Skin of body (tissue), 2 donors: ENCODE data around the gene TMEM51. TPM values are rescaled to one million over a fixed set of nuclear protein-coding genes. Genes with fewer than 3 reads are reported as not detected.

Experiments
- DNase-seq: peaks from one replicate; lab custom pipeline; 2025; lab: John Stamatoyannopoulos, UW
- total RNA-seq: library from RNA; depleted of rRNA; stranded (reverse); fragments of >200 nt; gene quantifications from one replicate; pipeline ENCODE4 v1.2.3, GENCODE V29; 2014

Gene TMEM51
- total RNA-seq, 1 donor from 2014 or later, result 3.6 TPM

GRCh38 chr1:15215116-15215515, 61.6 kb downstream of the TMEM51 start:
- DNase-seq, result no peak

GRCh38 chr1:15217654-15218053, 64.1 kb downstream of the TMEM51 start:
- DNase-seq, result no peak

- DNase-seq, result no peak
Observed at GRCh38 chr1:15218287-15219279, 65.0 kb downstream of the TMEM51 start.

GRCh38 chr1:15219280-15220023, 65.9 kb downstream of the TMEM51 start:
- DNase-seq, result no peak

- no peak for DNase-seq
Observed at GRCh38 chr1:15220024-15220392, 66.5 kb downstream of the TMEM51 start.

- DNase-seq, result no peak
Observed at GRCh38 chr1:15220825-15221431, 67.4 kb downstream of the TMEM51 start.

GRCh38 chr1:15222653-15223303, 69.2 kb downstream of the TMEM51 start:
- DNase-seq, result no peak

GRCh38 chr1:15224259-15224869, 70.8 kb downstream of the TMEM51 start:
- no peak for DNase-seq

GRCh38 chr1:15224974-15225373, 71.4 kb downstream of the TMEM51 start:
- DNase-seq, result no peak

- DNase-seq, result no peak
Observed at GRCh38 chr1:15225461-15225860, 71.9 kb downstream of the TMEM51 start.

- no peak for DNase-seq
Observed at GRCh38 chr1:15226388-15227255, 73.1 kb downstream of the TMEM51 start.

- no peak for DNase-seq
Observed at GRCh38 chr1:15229707-15230131, 76.2 kb downstream of the TMEM51 start.

GRCh38 chr1:15231714-15232201, 78.2 kb downstream of the TMEM51 start:
- DNase-seq, result no peak

GRCh38 chr1:15233689-15234088, 80.1 kb downstream of the TMEM51 start:
- no peak for DNase-seq

- DNase-seq, result no peak
Observed at GRCh38 chr1:15236321-15236721, 82.8 kb downstream of the TMEM51 start.

GRCh38 chr1:15236746-15237145, 83.2 kb downstream of the TMEM51 start:
- DNase-seq, result no peak

- no peak for DNase-seq
Observed at GRCh38 chr1:15238789-15239188, 85.2 kb downstream of the TMEM51 start.

- no peak for DNase-seq
Observed at GRCh38 chr1:15242766-15243165, 89.2 kb downstream of the TMEM51 start.

- DNase-seq, result no peak
Observed at GRCh38 chr1:15243275-15244043, 89.9 kb downstream of the TMEM51 start.
